HFF-Myc (cell line): Measurements from ENCODE around the gene BRD7.
A peak's percentile ranks its signal among the peaks of the same experiment; 100 is the strongest.

Source experiments
- DNase-seq: peaks from one replicate; pipeline ENCODE4 v3.0.0-alpha.2; 2011; ENCODE audit warnings: low read depth; ENCODE audit errors: extremely low read depth
- H3K4me3 ChIP-seq: replicated peaks from 2 replicates; pipeline ENCODE4 v1.5.1; 2011; ENCODE audit warnings: low read depth, mild to moderate bottlenecking, control low read depth, low read length
- TF ChIP-seq, protein P1 (sequence below): IDR thresholded peaks from 2 replicates; pipeline ENCODE4 v1.5.1; 2012; ENCODE audit warnings: mild to moderate bottlenecking, low read depth, low read length, control low read depth; ENCODE audit errors: missing control alignments

BRD7 gene

DNA sequence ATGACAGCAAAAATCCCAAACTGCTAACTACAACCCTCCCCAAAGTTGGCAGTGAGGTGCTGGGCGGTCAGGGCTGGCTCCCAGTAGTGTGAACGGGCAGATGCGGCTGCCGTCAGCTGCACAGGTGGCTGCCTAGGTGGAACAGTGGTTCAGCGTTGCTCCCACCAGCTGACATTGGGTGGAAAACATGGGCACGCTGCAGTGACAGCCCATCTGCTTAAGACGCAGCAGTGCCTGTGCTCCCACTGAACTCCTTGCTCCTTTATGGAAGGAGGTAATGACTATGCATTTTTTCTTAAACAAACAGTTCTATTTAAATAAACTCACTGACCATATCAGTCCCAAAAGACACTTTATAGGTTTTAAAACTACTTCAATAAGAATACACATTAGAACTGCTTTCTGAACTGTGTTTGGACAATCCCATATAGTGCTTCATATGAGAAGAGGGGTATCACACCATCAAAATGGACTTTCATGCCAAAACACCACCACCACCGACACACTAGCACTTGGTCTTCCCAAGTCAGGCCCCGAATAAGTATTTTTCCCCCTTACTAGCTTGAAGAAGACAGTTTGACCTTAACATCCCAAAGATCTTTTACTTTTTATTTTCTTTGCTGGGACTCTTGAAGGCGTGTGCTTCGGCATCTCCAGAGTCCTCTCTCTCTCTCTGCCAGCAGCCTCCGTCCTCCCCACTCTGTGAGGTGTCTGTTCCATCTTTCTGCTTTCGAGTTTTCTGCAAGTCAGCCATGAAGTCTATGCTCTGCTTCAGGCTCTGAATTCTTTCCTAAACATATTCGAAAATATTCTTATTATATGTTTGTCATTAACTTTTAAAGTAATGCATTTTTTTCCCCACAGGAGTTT, 34.4 kb downstream of the BRD7 start:
- no peak overlapping the region for H3K4me3 ChIP-seq
- no peak for DNase-seq
- TF ChIP-seq, protein P1, sequence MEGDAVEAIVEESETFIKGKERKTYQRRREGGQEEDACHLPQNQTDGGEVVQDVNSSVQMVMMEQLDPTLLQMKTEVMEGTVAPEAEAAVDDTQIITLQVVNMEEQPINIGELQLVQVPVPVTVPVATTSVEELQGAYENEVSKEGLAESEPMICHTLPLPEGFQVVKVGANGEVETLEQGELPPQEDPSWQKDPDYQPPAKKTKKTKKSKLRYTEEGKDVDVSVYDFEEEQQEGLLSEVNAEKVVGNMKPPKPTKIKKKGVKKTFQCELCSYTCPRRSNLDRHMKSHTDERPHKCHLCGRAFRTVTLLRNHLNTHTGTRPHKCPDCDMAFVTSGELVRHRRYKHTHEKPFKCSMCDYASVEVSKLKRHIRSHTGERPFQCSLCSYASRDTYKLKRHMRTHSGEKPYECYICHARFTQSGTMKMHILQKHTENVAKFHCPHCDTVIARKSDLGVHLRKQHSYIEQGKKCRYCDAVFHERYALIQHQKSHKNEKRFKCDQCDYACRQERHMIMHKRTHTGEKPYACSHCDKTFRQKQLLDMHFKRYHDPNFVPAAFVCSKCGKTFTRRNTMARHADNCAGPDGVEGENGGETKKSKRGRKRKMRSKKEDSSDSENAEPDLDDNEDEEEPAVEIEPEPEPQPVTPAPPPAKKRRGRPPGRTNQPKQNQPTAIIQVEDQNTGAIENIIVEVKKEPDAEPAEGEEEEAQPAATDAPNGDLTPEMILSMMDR = no peak

DNA sequence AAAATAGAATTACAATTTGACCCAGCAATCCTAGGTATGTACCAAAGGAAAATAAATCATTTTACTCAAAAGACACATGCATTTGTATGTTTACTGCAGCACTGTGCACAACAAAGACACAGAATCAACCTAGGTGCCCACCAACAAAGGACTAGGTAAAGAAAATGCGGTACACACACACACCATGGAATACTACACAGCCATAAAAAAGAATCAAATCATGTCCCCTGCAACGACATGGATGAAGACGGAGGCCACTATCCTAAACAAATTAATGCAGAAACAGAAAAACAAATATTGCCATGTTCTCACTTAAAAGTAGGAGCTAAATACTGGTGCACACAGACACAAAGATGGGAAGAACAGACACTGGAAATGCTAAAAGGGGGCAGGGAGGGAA, 36.2 kb downstream of the BRD7 start:
- no peak for DNase-seq
- H3K4me3 ChIP-seq = no peak overlapping the region
- TF ChIP-seq, protein P1 = no peak

DNA sequence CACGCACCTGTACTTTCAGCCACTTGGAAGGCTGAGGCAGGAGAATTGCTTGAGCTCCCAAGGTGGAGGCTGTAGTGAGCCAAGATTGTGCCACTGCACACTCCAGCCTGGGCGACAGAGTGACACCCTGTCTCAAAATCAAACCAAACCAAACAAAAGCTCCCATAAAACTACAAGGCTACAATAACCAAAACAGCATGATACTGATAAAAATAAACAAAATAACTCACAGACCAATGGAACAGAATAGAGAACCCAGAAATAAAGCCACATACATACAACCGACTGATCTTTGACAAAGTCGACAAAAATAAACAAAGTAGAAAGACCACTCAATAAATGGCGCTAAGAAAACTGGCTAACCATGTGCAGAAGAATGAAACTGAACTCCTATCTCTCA, 37.2 kb downstream of the BRD7 start:
- DNase-seq = no peak
- TF ChIP-seq, protein P1 = no peak
- H3K4me3 ChIP-seq = no peak overlapping the region

DNA sequence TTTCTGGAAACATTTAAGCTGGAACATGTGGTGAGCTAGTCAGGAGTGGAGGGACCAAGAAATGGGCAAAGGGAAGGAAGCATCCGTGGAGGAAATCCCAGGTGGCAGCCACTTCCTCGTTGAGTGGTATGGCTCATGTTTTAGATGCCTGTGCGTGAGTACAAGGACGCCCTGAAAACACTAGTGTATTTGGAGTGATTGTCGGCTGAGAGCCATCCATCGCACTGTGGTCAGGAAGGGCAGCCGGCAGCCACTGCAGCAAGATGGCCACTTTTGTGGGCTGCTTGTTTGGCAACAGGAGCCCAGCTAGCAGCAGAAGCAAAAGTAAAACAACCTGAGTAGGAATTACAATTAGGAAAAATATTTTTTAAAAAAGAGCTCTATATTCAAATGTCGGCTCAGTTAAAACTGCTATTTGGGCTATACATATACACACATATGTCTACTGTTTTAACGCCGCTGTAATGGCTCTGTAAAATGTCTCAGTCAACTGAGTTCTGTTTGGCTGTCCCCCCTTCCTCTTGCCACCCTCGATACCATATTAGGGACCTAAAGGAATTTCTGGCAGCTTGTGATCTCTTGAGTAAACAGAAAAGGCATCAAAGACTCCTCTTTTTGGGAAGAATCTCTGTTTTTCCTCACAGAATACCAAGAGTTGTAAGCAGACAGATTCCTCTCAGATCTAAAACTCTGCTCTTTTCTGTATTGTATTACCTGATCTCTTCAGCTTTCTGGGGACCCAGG, 39.2 kb downstream of the BRD7 start:
- TF ChIP-seq, protein P1 = no peak
- H3K4me3 ChIP-seq = no peak overlapping the region
- DNase-seq = no peak

DNA sequence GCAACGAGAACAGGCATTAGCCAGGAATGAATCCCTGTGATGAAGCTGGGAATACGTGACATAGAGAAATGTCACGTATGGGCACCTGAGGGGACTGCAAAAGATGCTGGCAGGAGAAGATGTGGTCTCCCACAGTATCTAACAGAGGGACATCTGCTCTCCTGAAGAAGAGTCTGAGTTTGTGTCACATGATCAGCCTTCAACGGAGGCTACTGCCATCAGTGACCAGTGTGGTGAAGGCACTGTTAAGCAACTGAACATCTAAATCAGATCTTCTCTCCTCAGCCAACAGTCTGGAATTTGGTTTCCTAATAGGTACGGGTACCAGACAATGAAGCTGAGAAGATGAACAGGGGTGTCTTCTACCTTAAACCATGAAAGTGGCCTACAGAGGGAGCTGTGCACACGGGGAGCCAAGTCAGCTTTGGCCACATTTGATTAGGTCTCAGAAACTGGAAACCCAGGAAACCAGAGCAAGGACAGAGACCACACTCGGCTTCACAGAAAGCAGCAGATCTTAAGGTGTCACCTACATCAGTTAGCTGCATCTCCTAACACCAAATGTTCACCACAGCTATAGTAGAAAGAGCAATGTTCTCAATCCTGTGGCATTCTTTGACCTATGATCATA, 41.8 kb downstream of the BRD7 start:
- no peak overlapping the region for H3K4me3 ChIP-seq
- DNase-seq = no peak
- TF ChIP-seq, protein P1 = peak; percentile 67

DNA sequence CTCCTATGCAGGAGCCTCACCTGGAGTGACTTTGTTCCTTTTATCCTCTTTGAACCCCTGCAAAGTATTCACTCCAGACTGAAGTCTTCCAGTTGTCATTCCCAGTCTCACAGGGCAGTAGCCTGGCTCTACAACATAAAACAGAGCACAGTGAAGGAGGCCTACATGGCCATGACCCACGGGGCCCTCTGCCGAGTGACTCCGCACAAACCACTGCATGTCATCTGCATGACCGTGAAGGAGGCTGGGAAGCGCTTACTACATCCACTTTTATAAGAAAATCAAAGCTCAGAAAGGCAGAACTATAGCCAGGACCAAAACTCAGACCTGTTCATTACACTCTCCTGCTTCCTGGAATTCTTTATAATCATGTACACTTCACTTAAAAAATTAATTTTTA, 42.5 kb downstream of the BRD7 start:
- DNase-seq = no peak
- H3K4me3 ChIP-seq = no peak overlapping the region
- TF ChIP-seq, protein P1 = no peak
